Measurements from ENCODE around the gene GPR35. TPM values are rescaled to one million over a fixed set of nuclear protein-coding genes. Genes with fewer than 3 reads are reported as not detected.

GPR35 gene
- total RNA-seq, 1 donor from 2014 or later, result 1.6 TPM

DNA sequence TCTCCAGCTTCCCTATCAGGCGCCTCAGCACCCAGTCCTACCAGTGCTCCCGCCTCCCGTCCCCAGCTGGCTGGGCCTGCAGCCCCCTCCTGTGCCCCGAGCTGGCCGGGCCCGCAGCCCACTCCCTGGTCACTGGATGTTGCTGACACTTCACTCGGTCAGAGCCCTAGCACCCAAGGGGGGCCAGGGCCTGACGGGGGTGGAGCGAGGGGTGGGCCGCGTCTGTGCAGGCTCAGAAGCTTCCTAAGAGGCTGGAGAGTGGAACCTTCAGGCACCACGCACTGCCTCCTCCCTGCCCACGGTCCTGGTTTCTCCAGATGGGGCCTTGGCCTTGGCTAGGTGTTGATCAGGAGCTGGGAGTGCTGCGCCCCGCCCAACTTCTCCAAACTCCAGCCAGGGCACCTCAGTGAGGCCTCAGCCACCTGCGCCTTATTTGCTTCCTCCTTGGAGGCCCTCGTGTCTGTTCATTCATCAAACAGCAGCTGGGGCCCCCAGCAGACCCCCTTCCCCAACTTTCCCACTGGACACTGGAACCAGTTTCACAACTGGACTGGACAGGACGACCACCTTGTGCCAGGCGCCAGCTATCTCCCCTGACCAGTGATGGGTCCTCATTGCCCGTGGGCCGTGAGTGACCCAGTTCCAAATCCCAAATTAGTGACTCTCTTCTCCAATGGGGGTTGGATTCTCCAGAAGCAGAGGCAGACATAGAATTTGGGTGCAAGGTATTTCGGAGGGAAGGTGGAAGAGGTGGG, 22.0 kb upstream of the GPR35 start:
- Mint-ChIP-seq H3K27ac (no peak overlapping the region), H3K27me3 (no peaks in the 10 kb centered on the region), H3K36me3 (ENCODE audit: low read depth) (peaks cover 28% of the 10 kb centered on the region), H3K4me3 (no peak overlapping the region), H3K9me3 (no peaks in the 10 kb centered on the region), H3K4me1 (no peaks in the 10 kb centered on the region)
- ATAC-seq (ENCODE audit: low read depth) (no peak), DNase-seq (no peak)
- TF ChIP-seq CTCF (IDR thresholded peaks at IDR 0.05), result no peak
- ChIA-PET CTCF (no interaction called here), POLR2A (no interaction called here)
- intact Hi-C loops (cut with micrococcal nuclease), result no loop called here

GRCh38 chr2:240603846-240604245, 21.4 kb upstream of the GPR35 start:
- TF ChIP-seq CTCF (IDR thresholded peaks at IDR 0.05), result no peak
- DNase-seq, result no peak
- Mint-ChIP-seq H3K4me3 (no peak overlapping the region), H3K4me1 (no peaks in the 10 kb centered on the region), H3K36me3 (ENCODE audit: low read depth) (peaks cover 27% of the 10 kb centered on the region), H3K27me3 (no peaks in the 10 kb centered on the region), H3K9me3 (no peaks in the 10 kb centered on the region), H3K27ac (no peak overlapping the region)
- ChIA-PET POLR2A (no interaction called here), CTCF (no interaction called here)
- intact Hi-C loops (cut with micrococcal nuclease), result no loop called here
- no peak for ATAC-seq (ENCODE audit: low read depth)

DNA sequence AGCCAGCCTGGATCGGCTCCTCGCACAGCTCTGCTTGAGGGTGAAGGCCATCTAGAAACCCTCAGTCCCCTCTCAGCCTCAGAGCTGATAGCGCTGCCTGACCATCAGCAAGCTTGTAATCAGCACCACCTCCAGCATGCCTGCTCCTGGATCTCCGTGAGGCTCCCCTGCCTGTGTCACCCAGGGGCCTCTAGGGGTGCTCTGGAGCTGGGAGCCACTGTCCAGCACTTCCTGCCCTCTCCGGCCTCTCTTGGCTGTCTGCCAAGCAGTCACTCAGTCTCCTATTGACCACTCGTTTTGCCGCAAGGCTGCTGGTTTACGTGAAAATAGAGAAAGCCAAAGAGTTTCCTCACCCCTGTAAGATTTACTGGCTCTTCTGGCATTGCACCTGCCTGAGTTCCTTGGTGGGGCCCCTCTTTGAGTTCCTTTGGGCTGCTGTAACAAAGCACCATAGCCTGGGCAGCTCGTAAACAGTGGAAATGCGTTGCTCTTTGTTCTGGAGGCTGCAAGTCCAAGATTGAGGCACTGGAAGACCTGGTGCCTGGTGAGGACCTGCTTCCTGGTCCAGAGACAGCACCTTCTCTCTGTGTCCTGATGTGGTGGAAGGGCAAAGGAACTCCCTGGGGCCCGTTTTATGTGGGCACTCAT, 20.9 kb upstream of the GPR35 start:
- Mint-ChIP-seq H3K4me1 (no peaks in the 10 kb centered on the region), H3K4me3 (no peak overlapping the region), H3K27me3 (no peaks in the 10 kb centered on the region), H3K9me3 (no peaks in the 10 kb centered on the region), H3K27ac (no peak overlapping the region), H3K36me3 (ENCODE audit: low read depth) (peaks cover 21% of the 10 kb centered on the region)
- TF ChIP-seq CTCF (IDR thresholded peaks at IDR 0.05), result no peak
- intact Hi-C loops (cut with micrococcal nuclease), result no loop called here
- ATAC-seq (ENCODE audit: low read depth) (no peak), DNase-seq (no peak)
- ChIA-PET CTCF (no interaction called here), POLR2A (no interaction called here)

GRCh38 chr2:240604939-240605716, 20.2 kb upstream of the GPR35 start:
- no peaks in the 10 kb centered on the region for H3K9me3 Mint-ChIP-seq
- H3K36me3 Mint-ChIP-seq (ENCODE audit: low read depth), result peaks cover 14% of the 10 kb centered on the region
- ATAC-seq (ENCODE audit: low read depth), result no peak
- no peaks in the 10 kb centered on the region for H3K27me3 Mint-ChIP-seq
- TF ChIP-seq CTCF (IDR thresholded peaks at IDR 0.05), result no peak
- DNase-seq, result no peak
- no peaks in the 10 kb centered on the region for H3K4me1 Mint-ChIP-seq
- no peak overlapping the region for H3K27ac Mint-ChIP-seq
- CTCF ChIA-PET, result no interaction called here
- intact Hi-C loops (cut with micrococcal nuclease), result no loop called here
- POLR2A ChIA-PET, result no interaction called here
- H3K4me3 Mint-ChIP-seq, result no peak overlapping the region
